Right lobe of liver (tissue), 6 donors: ENCODE measurements around the gene SLC7A1. TPM values are rescaled to one million over a fixed set of nuclear protein-coding genes. Genes with fewer than 3 reads are reported as not detected.
A peak's percentile ranks its signal among the peaks of the same experiment; 100 is the strongest.

Experiments
- ATAC-seq, 4 donors: fragments of 200-7000 bp; cut with Tn5 transposase; one replicate each; pipeline ENCODE4 v1.9.1; 2020; ENCODE audit warnings: mild to moderate bottlenecking in 4 of 4, moderate library complexity in 4 of 4
- DNase-seq, 3 donors: peaks; one replicate each; pipeline ENCODE4 v3.0.0-alpha.2; 2020
- H3K27ac ChIP-seq, 3 donors: fragments of 200-600 bp; one replicate each; pipeline ENCODE4 v1.8.0; 2022
- H3K27me3 ChIP-seq, 2 donors: fragments of 200-600 bp; one replicate each; pipeline ENCODE4 v1.8.0; 2022
- H3K36me3 ChIP-seq, 4 donors: fragments of 200-600 bp; sonication (generic) in 1 of 4; one replicate each; pipeline versions ENCODE4 v1.5.1 to v1.8.0; 2017 to 2022; ENCODE audit warnings: control low read depth in 1 of 4
- H3K4me1 ChIP-seq, 4 donors: fragments of 200-600 bp; sonication (generic) in 1 of 4; one replicate each; pipeline versions ENCODE4 v1.5.1 to v1.8.0; 2017 to 2022; ENCODE audit warnings: control low read depth in 1 of 4
- H3K4me3 ChIP-seq, 3 donors: fragments of 200-600 bp; one replicate each; pipeline ENCODE4 v1.8.0; 2022
- H3K9me3 ChIP-seq, 4 donors: fragments of 200-600 bp; sonication (generic) in 1 of 4; one replicate each; pipeline versions ENCODE4 v1.5.1 to v1.8.0; 2017 to 2022; ENCODE audit warnings: control low read depth in 1 of 4
- CTCF ChIP-seq, 4 donors: fragments of 200-600 bp in 3 of 4; fragments of 450-650 bp in 1 of 4; IDR thresholded peaks; one replicate each; pipeline versions ENCODE4 v1.5.1 to v1.8.0; 2016 to 2022; ENCODE audit warnings: antibody characterized with exemption in 4 of 4, mild to moderate bottlenecking in 2 of 4
- POLR2A ChIP-seq: fragments of 450-650 bp; IDR thresholded peaks from one replicate; pipeline ENCODE4 v1.6.1; 2017; ENCODE audit warnings: antibody characterized with exemption, mild to moderate bottlenecking
- WGBS: methylation state at CpG from one replicate; pipeline ENCODE4 v1.1.6; 2018; ENCODE audit warnings: low coverage, low lambda C conversion rate; ENCODE audit not compliant: insufficient coverage; ENCODE audit errors: missing lambda C conversion rate; 5-methylcytosine and 5-hydroxymethylcytosine counted together
- intact Hi-C, 2 donors: fragments of 100-400 bp; cut with DNase I; formaldehyde crosslinking; loops; one replicate each; pipeline versions ENCODE4 v1.11.2 to v1.14.1; 2022
- total RNA-seq, 6 experiments: library from RNA; depleted of rRNA in 2 of 6; stranded (reverse); fragments of >200 nt in 2 of 6; fragmentation: NEBNext Ultra II Directional in 3 of 6; extraction: Animal tissue kit (Norgen Biotek cat#: 25700) in 3 of 6; gene quantifications; one replicate each; pipeline versions ENCODE4 v1.1.0 to v1.2.4, GENCODE V29; 2016 to 2023
- donor health status: DM: no; HTN: yes; CAD: no.
- donor health status: DM: no; HTN: no; CAD: no.
- donor health status: DM: no; HTN: no; CAD: no.
- donor health status: DM: no; HTN: yes; CAD: no.
- donor health status: DM: no; HTN: yes; CAD: no.

Gene SLC7A1
- total RNA-seq, 6 experiments from 2014 or later: 0.70 to 6.5 (median 3.7) TPM

- no peaks in the 10 kb centered on the region for H3K9me3 ChIP-seq
- ATAC-seq (peak in 3 of 4 donors; percentile 27 to 52 (median 46)), DNase-seq (peak in 1 of 3 donors; percentile 51)
- no peaks in the 10 kb centered on the region for H3K4me1 ChIP-seq
- H3K36me3 ChIP-seq: no peaks in the 10 kb centered on the region
- H3K27ac ChIP-seq: no peak overlapping the region
- no peak overlapping the region for H3K4me3 ChIP-seq
- intact Hi-C loops: loop anchor here in 1 of 2 donors (10.0 kb wide), 2 partner anchors 212 to 612 kb away; no protein-coding TSS in a partner anchor
- no peak for TF ChIP-seq POLR2A
- 62% methylated on average over 10 of the region's 32 CpGs for WGBS
- H3K27me3 ChIP-seq: no peaks in the 10 kb centered on the region
These were observed 92.2 kb downstream of the SLC7A1 start for GRCh38 chr13:29503041-29503837.

- TF ChIP-seq POLR2A (no peak), CTCF (IDR thresholded peaks at IDR 0.05) (no peak)
- Histone ChIP-seq H3K9me3 (no peaks in the 10 kb centered on the region), H3K27ac (no peak overlapping the region), H3K27me3 (no peaks in the 10 kb centered on the region), H3K36me3 (no peaks in the 10 kb centered on the region), H3K4me3 (no peak overlapping the region), H3K4me1 (no peaks in the 10 kb centered on the region)
- 82% methylated on average over 10 of the region's 13 CpGs for WGBS
- no peak for DNase-seq
- peak in 2 of 4 donors; percentile 12 to 81 for ATAC-seq
- intact Hi-C loops: loop anchor here in 1 of 2 donors (10.0 kb wide), 2 partner anchors 212 to 612 kb away; no protein-coding TSS in a partner anchor
These were observed 93.0 kb downstream of the SLC7A1 start for GRCh38 chr13:29502391-29503008.

GRCh38 chr13:29501674-29502073, 93.8 kb downstream of the SLC7A1 start:
- ATAC-seq (no peak), DNase-seq (no peak)
- Histone ChIP-seq H3K4me3 (no peak overlapping the region), H3K27ac (no peak overlapping the region), H3K9me3 (no peaks in the 10 kb centered on the region), H3K27me3 (no peaks in the 10 kb centered on the region), H3K36me3 (no peaks in the 10 kb centered on the region), H3K4me1 (no peaks in the 10 kb centered on the region)
- TF ChIP-seq POLR2A (no peak), CTCF (IDR thresholded peaks at IDR 0.05) (no peak)
- WGBS: 75% methylated on average over 3 of the region's 4 CpGs
- intact Hi-C loops: loop anchor here in 1 of 2 donors (10.0 kb wide), 2 partner anchors 213 to 613 kb away; no protein-coding TSS in a partner anchor

GRCh38 chr13:29500386-29500785, 95.1 kb downstream of the SLC7A1 start:
- TF ChIP-seq CTCF (IDR thresholded peaks at IDR 0.05) (no peak), POLR2A (no peak)
- no peak for DNase-seq
- Histone ChIP-seq H3K4me1 (no peaks in the 10 kb centered on the region), H3K27ac (no peak overlapping the region), H3K36me3 (no peaks in the 10 kb centered on the region), H3K9me3 (no peaks in the 10 kb centered on the region), H3K27me3 (no peaks in the 10 kb centered on the region), H3K4me3 (no peak overlapping the region)
- intact Hi-C loops: loop anchor here in 1 of 2 donors (10.0 kb wide), 2 partner anchors 214 to 614 kb away; no protein-coding TSS in a partner anchor
- 98% methylated on average over 5 of the region's 7 CpGs for WGBS
- ATAC-seq: no peak
